GM10847 (cell line): ENCODE data around the gene ENKUR.

Experiments used
- POLR2A ChIP-seq: IDR thresholded peaks from 2 replicates; pipeline ENCODE4 v1.6.1; 2011; ENCODE audit not compliant: insufficient read length; ENCODE audit errors: extremely low read depth

Gene ENKUR

DNA sequence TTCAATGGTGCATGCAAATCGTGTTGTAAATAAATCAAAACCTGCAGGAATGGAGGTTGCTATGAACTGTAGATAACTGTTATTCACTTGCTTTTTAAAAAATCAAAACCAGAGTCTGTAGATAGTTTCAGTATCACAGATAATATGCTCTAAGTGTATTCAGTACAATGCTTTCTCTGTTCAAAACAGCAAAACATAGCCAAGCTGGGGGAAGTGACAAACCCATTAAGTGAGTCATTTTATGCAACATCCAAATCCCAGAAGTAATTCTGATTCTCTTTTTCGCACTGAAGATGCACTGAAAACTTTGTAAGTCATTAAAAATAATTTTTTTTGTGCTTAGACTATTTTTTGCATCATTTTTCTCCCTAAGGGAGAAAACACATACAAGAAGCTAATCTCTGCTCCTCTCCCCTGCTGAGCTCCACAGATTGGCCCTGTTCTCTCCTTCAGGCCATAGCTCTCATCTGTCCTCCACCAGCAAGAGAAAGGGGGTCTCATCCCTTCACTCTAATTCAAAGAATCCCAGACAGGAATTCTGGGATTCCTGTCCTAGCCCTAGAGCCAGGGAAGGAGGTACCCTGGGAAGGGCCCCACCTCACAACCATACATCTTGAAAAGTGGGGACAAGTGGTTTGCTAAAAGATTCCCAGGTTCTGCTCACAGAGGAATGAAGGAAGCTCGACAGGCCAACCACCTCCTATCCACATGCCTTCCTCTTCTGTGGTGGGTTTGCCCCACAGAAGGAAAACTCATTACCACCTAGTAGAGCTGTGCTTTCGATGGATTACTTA, 68.5 kb downstream of the ENKUR start:
- no peak for TF ChIP-seq POLR2A

- TF ChIP-seq POLR2A, result no peak
Observed at GRCh38 chr10:24944512-24945255, 71.3 kb downstream of the ENKUR start.

GRCh38 chr10:24938525-24938924, 77.4 kb downstream of the ENKUR start:
- no peak for TF ChIP-seq POLR2A

GRCh38 chr10:24938076-24938475, 77.9 kb downstream of the ENKUR start:
- no peak for TF ChIP-seq POLR2A

- no peak for TF ChIP-seq POLR2A
Observed at GRCh38 chr10:24935504-24936292, 80.3 kb downstream of the ENKUR start.
